HepG2 (cell line): ENCODE data around the gene ETFA.

Experiments used
- ARID5B ChIP-seq: IDR thresholded peaks from 2 replicates; pipeline ENCODE4 v1.4.0; 2020; ENCODE audit warnings: mild to moderate bottlenecking, missing genetic modification reagents
- HBP1 ChIP-seq: IDR thresholded peaks from 2 replicates; pipeline ENCODE4 v1.6.1; 2016; ENCODE audit warnings: low read depth, control low read depth
- HIVEP1 ChIP-seq: sonication (generic); formaldehyde crosslinking; IDR thresholded peaks from 2 replicates; pipeline ENCODE4 v1.4.0; 2020; ENCODE audit warnings: mild to moderate bottlenecking, missing genetic modification reagents
- MTA3 ChIP-seq: sonication (generic); formaldehyde crosslinking; IDR thresholded peaks from 2 replicates; pipeline ENCODE4 v1.4.0; 2020; ENCODE audit warnings: missing genetic modification reagents
- MYC ChIP-seq: sonication (generic); formaldehyde crosslinking; IDR thresholded peaks from 2 replicates; pipeline ENCODE4 v1.9.0; 2021; ENCODE audit warnings: missing genetic modification reagents, borderline replicate concordance

- TF ChIP-seq HIVEP1 (CRISPR knock-in tag): no peak
- no peak for TF ChIP-seq HBP1 (CRISPR knock-in tag)
- no peak for TF ChIP-seq MYC (CRISPR knock-in tag)
- no peak for TF ChIP-seq MTA3 (CRISPR knock-in tag)
- TF ChIP-seq ARID5B (CRISPR knock-in tag): no peak
These were observed 121.2 kb downstream of the ETFA start for GRCh38 chr15:76190070-76190564.
